IMR-90 (cell line): ENCODE results near the gene PSMB4.

ENCODE experiments used
- BHLHE40 ChIP-seq: fragments of 150-350 bp; IDR thresholded peaks from 2 replicates; pipeline ENCODE4 v1.6.1; 2016; ENCODE audit warnings: mild to moderate bottlenecking, low read depth, low read length
- CEBPB ChIP-seq: IDR thresholded peaks from 2 replicates; pipeline ENCODE4 v1.6.1; 2012; ENCODE audit warnings: low read depth, low read length, improper control_type of control experiment
- CHD1 ChIP-seq: IDR thresholded peaks from 2 replicates; pipeline ENCODE4 v1.6.1; 2012; ENCODE audit warnings: low read depth, low read length, improper control_type of control experiment
- MAZ ChIP-seq: IDR thresholded peaks from 2 replicates; pipeline ENCODE4 v1.6.1; 2012; ENCODE audit warnings: low read depth, mild to moderate bottlenecking, low read length, improper control_type of control experiment, moderate library complexity, borderline replicate concordance
- MXI1 ChIP-seq: IDR thresholded peaks from 2 replicates; pipeline ENCODE4 v1.6.1; 2012; ENCODE audit warnings: low read depth, mild to moderate bottlenecking, low read length, moderate library complexity, borderline replicate concordance
- POLR2A ChIP-seq: IDR thresholded peaks from 2 replicates; pipeline ENCODE4 v1.6.1; 2012; ENCODE audit warnings: mild to moderate bottlenecking, low read depth, low read length
- RAD21 ChIP-seq: IDR thresholded peaks from 2 replicates; pipeline ENCODE4 v1.6.1; 2012; ENCODE audit warnings: low read length, improper control_type of control experiment
- RCOR1 ChIP-seq: IDR thresholded peaks from 2 replicates; pipeline ENCODE4 v1.6.1; 2012; ENCODE audit warnings: mild to moderate bottlenecking, low read length, improper control_type of control experiment; ENCODE audit not compliant: insufficient replicate concordance
- RFX5 ChIP-seq: IDR thresholded peaks from 2 replicates; pipeline ENCODE4 v1.8.0; 2012; ENCODE audit warnings: low read depth, mild to moderate bottlenecking, low read length, moderate library complexity
- TF ChIP-seq, protein P1 (sequence below): conservative IDR thresholded peaks from 2 replicates; pipeline ENCODE4 v1.5.1; 2012; ENCODE audit warnings: mild to moderate bottlenecking, low read depth, low read length, improper control_type of control experiment
- TF ChIP-seq, protein P2 (sequence below): fragments of 150-350 bp; IDR thresholded peaks from 2 replicates; pipeline ENCODE4 v1.6.1; 2017; ENCODE audit warnings: mild to moderate bottlenecking, antibody characterized with exemption, low read length, low read depth

DNA sequence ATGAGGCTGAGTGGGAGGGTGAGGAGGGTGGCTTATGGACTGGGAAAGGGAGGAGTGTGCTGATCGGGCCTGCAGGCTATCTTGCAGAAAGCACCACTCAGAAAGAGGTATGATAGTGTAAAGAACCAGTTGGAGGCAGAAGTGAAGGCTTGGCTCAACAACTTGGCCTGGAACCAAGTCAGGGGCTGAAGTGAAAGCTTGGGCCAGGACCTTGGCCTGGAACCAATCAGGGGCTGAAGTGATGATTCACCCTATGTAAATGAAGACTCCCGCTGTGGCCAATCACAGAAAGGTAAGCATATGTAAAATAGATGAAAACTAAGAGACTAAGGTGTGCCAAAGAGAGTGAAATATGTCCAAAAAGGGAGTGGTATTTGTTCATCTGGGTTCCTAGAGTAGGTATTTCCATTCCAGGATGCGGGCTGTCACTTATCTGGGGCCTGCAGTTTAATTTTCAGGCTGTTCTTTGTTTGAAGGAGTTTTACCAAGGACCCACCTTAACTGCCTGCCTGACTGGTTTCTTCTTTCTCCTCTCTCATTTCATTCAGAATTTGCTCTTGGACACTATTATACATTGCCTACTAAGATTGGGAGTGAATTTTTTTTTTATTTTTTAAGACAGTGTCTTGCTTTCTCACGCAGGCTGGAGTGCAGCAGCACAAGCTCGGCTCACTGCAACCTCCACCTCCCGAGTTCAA, 47.2 kb upstream of the PSMB4 start:
- TF ChIP-seq, protein P1, sequence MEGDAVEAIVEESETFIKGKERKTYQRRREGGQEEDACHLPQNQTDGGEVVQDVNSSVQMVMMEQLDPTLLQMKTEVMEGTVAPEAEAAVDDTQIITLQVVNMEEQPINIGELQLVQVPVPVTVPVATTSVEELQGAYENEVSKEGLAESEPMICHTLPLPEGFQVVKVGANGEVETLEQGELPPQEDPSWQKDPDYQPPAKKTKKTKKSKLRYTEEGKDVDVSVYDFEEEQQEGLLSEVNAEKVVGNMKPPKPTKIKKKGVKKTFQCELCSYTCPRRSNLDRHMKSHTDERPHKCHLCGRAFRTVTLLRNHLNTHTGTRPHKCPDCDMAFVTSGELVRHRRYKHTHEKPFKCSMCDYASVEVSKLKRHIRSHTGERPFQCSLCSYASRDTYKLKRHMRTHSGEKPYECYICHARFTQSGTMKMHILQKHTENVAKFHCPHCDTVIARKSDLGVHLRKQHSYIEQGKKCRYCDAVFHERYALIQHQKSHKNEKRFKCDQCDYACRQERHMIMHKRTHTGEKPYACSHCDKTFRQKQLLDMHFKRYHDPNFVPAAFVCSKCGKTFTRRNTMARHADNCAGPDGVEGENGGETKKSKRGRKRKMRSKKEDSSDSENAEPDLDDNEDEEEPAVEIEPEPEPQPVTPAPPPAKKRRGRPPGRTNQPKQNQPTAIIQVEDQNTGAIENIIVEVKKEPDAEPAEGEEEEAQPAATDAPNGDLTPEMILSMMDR = no peak
- TF ChIP-seq CHD1 (no peak), POLR2A (no peak), RCOR1 (no peak), MXI1 (no peak), RAD21 (no peak), CEBPB (no peak), BHLHE40 (no peak), RFX5 (no peak), MAZ (no peak)
- TF ChIP-seq, protein P2, sequence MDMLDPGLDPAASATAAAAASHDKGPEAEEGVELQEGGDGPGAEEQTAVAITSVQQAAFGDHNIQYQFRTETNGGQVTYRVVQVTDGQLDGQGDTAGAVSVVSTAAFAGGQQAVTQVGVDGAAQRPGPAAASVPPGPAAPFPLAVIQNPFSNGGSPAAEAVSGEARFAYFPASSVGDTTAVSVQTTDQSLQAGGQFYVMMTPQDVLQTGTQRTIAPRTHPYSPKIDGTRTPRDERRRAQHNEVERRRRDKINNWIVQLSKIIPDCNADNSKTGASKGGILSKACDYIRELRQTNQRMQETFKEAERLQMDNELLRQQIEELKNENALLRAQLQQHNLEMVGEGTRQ = no peak
